A549 treated with AZD9567 at 1 μM for 4 hours (cell line): ENCODE data around the gene RHOD. TPM values are rescaled to one million over a fixed set of nuclear protein-coding genes. Genes with fewer than 3 reads are reported as not detected.

Experiments used
- total RNA-seq: library from RNA; stranded (reverse); fragments of 200-300 nt; extraction: Qiagen RNA extraction; gene quantifications from 5 replicates; pipeline ENCODE4 v1.2.3, GENCODE V29; 2022; ENCODE audit not compliant: insufficient read depth

The RHOD gene
- total RNA-seq: 33.7 to 51.0 TPM (median 43.7 TPM) in 5 replicates

GRCh38 chr11:67056267-67057204 lies at the start of gene RHOD:
RHOD (plus strand) TSS chr11:67056847; CDS start chr11:67056903, 56 bp downstream.

GRCh38 chr11:67022961-67023956 lies 33.4 kb upstream of the RHOD start, which contains the start of gene SYT12:
SYT12 (plus strand) TSS chr11:67023134; CDS start chr11:67030145, 7,011 bp downstream.

GRCh38 chr11:67118801-67119584 lies 62.3 kb downstream of the RHOD start, which contains the start of gene KDM2A:
KDM2A (plus strand) TSS chr11:67119263; CDS start chr11:67121317, 2,054 bp downstream.

Other genes starting within 250 kb of the RHOD start
- gene RCE1, start 213.4 kb upstream of the RHOD start, total RNA-seq: 44.4 to 58.0 TPM (median 54.2 TPM) in 5 replicates
- 78.2 to 107 TPM (median 96.1 TPM) in 5 replicates for gene LRFN4, start 199.8 kb upstream of the RHOD start, total RNA-seq
- gene PC, start 98.5 kb upstream of the RHOD start, total RNA-seq: 26.3 to 41.3 TPM (median 36.9 TPM) in 5 replicates
- gene C11orf86, start 81.5 kb upstream of the RHOD start, total RNA-seq: 23.8 to 55.4 TPM (median 44.0 TPM) in 5 replicates
- gene SYT12, start 33.7 kb upstream of the RHOD start, total RNA-seq: 14.4 to 18.3 TPM (median 16.2 TPM) in 5 replicates
- gene KDM2A, start 62.4 kb downstream of the RHOD start, total RNA-seq: 44.3 to 47.2 TPM (median 44.6 TPM) in 5 replicates
- gene GRK2, start 209.6 kb downstream of the RHOD start, total RNA-seq: 36.6 to 43.3 TPM (median 41.4 TPM) in 5 replicates
- 24.8 to 27.6 TPM (median 26.4 TPM) in 5 replicates for gene ANKRD13D, start 232.5 kb downstream of the RHOD start, total RNA-seq
- 15.9 to 30.1 TPM (median 26.4 TPM) in 5 replicates for gene SSH3, start 246.7 kb downstream of the RHOD start, total RNA-seq